Panc1 (cell line): ENCODE measurements around the gene DBH. TPM values are rescaled to one million over a fixed set of nuclear protein-coding genes. Genes with fewer than 3 reads are reported as not detected.

Experiments
- ATAC-seq: fragments of 200-7000 bp; cut with Tn5 transposase; 2 replicates; pipeline ENCODE4 v1.9.1; 2020; ENCODE audit warnings: mild to moderate bottlenecking, moderate library complexity
- BruUV-seq: library from RNA; stranded (reverse); fragments of 400-500 nt; replicated peaks from 2 replicates; lab custom pipeline; 2021; lab: Mats Ljungman, UMichigan
- CTCF ChIA-PET: fragments of 300-600 bp; sonication (Branson Sonifier 250); formaldehyde crosslinking; loops from one replicate; lab custom pipeline; 2022; ENCODE audit warnings: antibody characterized with exemption; lab: Charles Lee
- POLR2A ChIA-PET: fragments of 300-600 bp; sonication (Branson Sonifier 250); formaldehyde crosslinking; loops from one replicate; lab custom pipeline; 2022; ENCODE audit warnings: antibody characterized with exemption; lab: Charles Lee
- DNase-seq: peaks from one replicate; pipeline ENCODE4 v3.0.0-alpha.2; 2010; ENCODE audit warnings: low read depth, low spot score
- H3K27ac ChIP-seq: 2 replicates; pipeline ENCODE4 v1.5.1; 2011; ENCODE audit warnings: mild to moderate bottlenecking, low read length, inconsistent platforms
- H3K27me3 ChIP-seq: fragments of 200-500 bp; sonication (Bioruptor generic); 2 replicates; pipeline ENCODE4 v1.6.0; 2014; ENCODE audit warnings: low read length, inconsistent platforms; ENCODE audit not compliant: control insufficient read depth, insufficient read depth
- H3K36me3 ChIP-seq: fragments of 200-500 bp; sonication (Bioruptor generic); 2 replicates; pipeline ENCODE4 v1.5.1; 2014; ENCODE audit warnings: inconsistent platforms, mild to moderate bottlenecking, low read length, moderate library complexity; ENCODE audit not compliant: control insufficient read depth, insufficient read depth
- H3K4me1 ChIP-seq: 2 replicates; pipeline ENCODE4 v1.5.1; 2011; ENCODE audit warnings: inconsistent platforms, mild to moderate bottlenecking, low read length, moderate library complexity; ENCODE audit not compliant: control insufficient read depth, insufficient read depth
- H3K4me3 ChIP-seq, 2 experiments: 2 replicates each; pipeline ENCODE4 v1.5.1; 2011 to 2012; ENCODE audit warnings: low read depth in 2 of 2, low read length in 2 of 2, mild to moderate bottlenecking in 2 of 2, inconsistent platforms in 1 of 2, moderate library complexity in 1 of 2
- H3K9me3 ChIP-seq: fragments of 200-500 bp; sonication (Bioruptor generic); 2 replicates; pipeline ENCODE4 v1.5.1; 2014; ENCODE audit warnings: low read depth, mild to moderate bottlenecking, inconsistent platforms, low read length, moderate library complexity; ENCODE audit not compliant: control insufficient read depth, insufficient read depth
- POLR2AphosphoS5 ChIP-seq: IDR thresholded peaks from 2 replicates; pipeline ENCODE4 v1.6.1; 2012; ENCODE audit warnings: mild to moderate bottlenecking, low read depth, low read length, moderate library complexity
- SIN3A ChIP-seq: IDR thresholded peaks from 2 replicates; pipeline ENCODE4 v1.6.1; 2012; ENCODE audit warnings: low read depth, mild to moderate bottlenecking, low read length, moderate library complexity, borderline replicate concordance; ENCODE audit not compliant: insufficient read depth
- TCF7L2 ChIP-seq: IDR thresholded peaks from 2 replicates; pipeline ENCODE4 v1.6.1; 2011; ENCODE audit warnings: mild to moderate bottlenecking, low read depth, low read length, inconsistent platforms
- in situ Hi-C: cut with HindIII; loops from 2 replicates; pipeline ENCODE4 v1.10.0; 2016; ENCODE audit warnings: low sequenced_read_pairs, low pct_unique_long_range_greater_than_20kb
- intact Hi-C: fragments of 100-400 bp; cut with micrococcal nuclease; formaldehyde crosslinking; loops from one replicate; pipeline ENCODE4 v1.10.0; 2022; ENCODE audit not compliant: unreplicated experiment
- total RNA-seq: library from RNA; stranded (reverse); gene quantifications from one replicate; pipeline ENCODE4 v1.2.1, GENCODE V29; 2021; ENCODE audit not compliant: unreplicated experiment
- TF ChIP-seq, protein P1 (sequence below), 2 experiments: IDR thresholded peaks; 2 replicates each; pipeline ENCODE4 v1.6.1; 2011 to 2012; ENCODE audit warnings: low read depth in 2 of 2, control low read depth in 1 of 2, low read length in 1 of 2, mild to moderate bottlenecking in 1 of 2, moderate library complexity in 1 of 2; ENCODE audit not compliant: insufficient read depth in 1 of 2
- TF ChIP-seq, protein P2 (sequence below): fragments of 450-650 bp; IDR thresholded peaks from 2 replicates; pipeline ENCODE4 v1.5.1; 2017; ENCODE audit warnings: mild to moderate bottlenecking

Gene DBH
- total RNA-seq, 1 experiment from 2014 or later, result not detected

DNA sequence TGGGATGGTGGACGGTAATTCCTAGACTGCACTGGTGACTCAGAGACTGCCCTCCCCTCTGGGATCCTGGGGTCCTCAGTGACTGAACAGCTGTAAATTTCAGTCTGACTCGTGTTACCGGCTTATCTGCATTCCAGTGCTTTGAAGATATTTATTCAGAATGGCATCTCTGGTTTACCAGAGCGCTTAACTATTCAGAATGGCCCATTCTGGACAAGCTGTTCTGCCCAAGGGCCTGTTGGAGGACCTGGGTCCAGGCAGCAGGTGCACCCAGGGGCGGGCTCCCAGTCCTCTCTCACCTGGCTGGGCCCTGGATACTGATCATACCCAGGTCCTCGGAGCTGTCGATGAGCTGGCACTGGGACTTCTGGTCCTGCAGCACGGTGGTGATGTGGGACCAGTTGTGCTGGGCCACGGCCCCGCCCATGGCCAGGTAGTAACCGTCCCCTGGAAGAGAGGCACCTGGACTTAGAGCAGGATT lies 54.0 kb downstream of the DBH start:
- Histone ChIP-seq H3K36me3 (no peaks in the 10 kb centered on the region), H3K4me1 (no peaks in the 10 kb centered on the region), H3K27ac (no peak overlapping the region), H3K4me3 (no peak overlapping the region), H3K27me3 (no peaks in the 10 kb centered on the region), H3K9me3 (no peaks in the 10 kb centered on the region)
- CTCF ChIA-PET, result no interaction called here
- intact Hi-C loops (no loop called here), in situ Hi-C loops (no loop called here)
- no TSS peak for BruUV-seq
- TF ChIP-seq TCF7L2 (no peak), POLR2AphosphoS5 (no peak), SIN3A (no peak)
- TF ChIP-seq, protein P1, sequence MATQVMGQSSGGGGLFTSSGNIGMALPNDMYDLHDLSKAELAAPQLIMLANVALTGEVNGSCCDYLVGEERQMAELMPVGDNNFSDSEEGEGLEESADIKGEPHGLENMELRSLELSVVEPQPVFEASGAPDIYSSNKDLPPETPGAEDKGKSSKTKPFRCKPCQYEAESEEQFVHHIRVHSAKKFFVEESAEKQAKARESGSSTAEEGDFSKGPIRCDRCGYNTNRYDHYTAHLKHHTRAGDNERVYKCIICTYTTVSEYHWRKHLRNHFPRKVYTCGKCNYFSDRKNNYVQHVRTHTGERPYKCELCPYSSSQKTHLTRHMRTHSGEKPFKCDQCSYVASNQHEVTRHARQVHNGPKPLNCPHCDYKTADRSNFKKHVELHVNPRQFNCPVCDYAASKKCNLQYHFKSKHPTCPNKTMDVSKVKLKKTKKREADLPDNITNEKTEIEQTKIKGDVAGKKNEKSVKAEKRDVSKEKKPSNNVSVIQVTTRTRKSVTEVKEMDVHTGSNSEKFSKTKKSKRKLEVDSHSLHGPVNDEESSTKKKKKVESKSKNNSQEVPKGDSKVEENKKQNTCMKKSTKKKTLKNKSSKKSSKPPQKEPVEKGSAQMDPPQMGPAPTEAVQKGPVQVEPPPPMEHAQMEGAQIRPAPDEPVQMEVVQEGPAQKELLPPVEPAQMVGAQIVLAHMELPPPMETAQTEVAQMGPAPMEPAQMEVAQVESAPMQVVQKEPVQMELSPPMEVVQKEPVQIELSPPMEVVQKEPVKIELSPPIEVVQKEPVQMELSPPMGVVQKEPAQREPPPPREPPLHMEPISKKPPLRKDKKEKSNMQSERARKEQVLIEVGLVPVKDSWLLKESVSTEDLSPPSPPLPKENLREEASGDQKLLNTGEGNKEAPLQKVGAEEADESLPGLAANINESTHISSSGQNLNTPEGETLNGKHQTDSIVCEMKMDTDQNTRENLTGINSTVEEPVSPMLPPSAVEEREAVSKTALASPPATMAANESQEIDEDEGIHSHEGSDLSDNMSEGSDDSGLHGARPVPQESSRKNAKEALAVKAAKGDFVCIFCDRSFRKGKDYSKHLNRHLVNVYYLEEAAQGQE (IDR thresholded peaks at IDR 0.05; ENCODE audit: insufficient read depth in 1 of 2, low read depth in 2 of 2, low read length in 1 of 2), result no peak
- TF ChIP-seq, protein P2, sequence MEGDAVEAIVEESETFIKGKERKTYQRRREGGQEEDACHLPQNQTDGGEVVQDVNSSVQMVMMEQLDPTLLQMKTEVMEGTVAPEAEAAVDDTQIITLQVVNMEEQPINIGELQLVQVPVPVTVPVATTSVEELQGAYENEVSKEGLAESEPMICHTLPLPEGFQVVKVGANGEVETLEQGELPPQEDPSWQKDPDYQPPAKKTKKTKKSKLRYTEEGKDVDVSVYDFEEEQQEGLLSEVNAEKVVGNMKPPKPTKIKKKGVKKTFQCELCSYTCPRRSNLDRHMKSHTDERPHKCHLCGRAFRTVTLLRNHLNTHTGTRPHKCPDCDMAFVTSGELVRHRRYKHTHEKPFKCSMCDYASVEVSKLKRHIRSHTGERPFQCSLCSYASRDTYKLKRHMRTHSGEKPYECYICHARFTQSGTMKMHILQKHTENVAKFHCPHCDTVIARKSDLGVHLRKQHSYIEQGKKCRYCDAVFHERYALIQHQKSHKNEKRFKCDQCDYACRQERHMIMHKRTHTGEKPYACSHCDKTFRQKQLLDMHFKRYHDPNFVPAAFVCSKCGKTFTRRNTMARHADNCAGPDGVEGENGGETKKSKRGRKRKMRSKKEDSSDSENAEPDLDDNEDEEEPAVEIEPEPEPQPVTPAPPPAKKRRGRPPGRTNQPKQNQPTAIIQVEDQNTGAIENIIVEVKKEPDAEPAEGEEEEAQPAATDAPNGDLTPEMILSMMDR, result no peak
- DNase-seq (no peak), ATAC-seq (no peak)
- POLR2A ChIA-PET, result no interaction called here

DNA sequence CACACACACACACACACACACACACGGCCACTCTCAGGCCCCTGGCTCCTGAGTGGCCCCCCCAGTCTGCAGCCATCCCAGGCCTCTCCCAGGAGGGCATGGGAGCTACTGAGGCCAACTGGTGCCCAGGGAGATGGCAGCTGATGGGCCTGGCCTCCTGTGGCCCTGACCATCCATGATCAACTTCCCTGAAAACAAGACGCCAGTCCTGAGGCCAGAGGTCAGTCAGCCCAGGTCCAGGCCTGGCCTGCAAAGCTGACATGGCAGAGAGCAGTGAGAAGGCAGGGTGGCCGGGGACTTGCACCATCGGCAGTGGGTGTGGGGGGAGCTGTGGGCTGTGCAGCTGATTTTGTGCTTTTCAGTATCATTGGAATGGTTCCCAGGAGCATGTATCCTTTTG lies 55.0 kb downstream of the DBH start:
- no TSS peak for BruUV-seq
- TF ChIP-seq, protein P2, result no peak
- TF ChIP-seq POLR2AphosphoS5, result no peak
- TF ChIP-seq, protein P1 (IDR thresholded peaks at IDR 0.05; ENCODE audit: insufficient read depth in 1 of 2, low read depth in 2 of 2, low read length in 1 of 2), result no peak
- TF ChIP-seq TCF7L2, result no peak
- Histone ChIP-seq H3K9me3 (no peaks in the 10 kb centered on the region), H3K27me3 (no peaks in the 10 kb centered on the region), H3K27ac (no peak overlapping the region), H3K4me3 (no peak overlapping the region), H3K4me1 (no peaks in the 10 kb centered on the region), H3K36me3 (no peaks in the 10 kb centered on the region)
- ChIA-PET CTCF (no interaction called here), POLR2A (no interaction called here)
- DNase-seq (no peak), ATAC-seq (no peak)
- intact Hi-C loops (no loop called here), in situ Hi-C loops (no loop called here)
